Activated CD4-positive, alpha-beta T cell treated with anti-CD3 and anti-CD28 coated beads for 24 hours (primary cell): Measurements from ENCODE around the gene WEE2.

Source experiments
- DNase-seq, 2 donors: peaks; one replicate each; pipeline ENCODE4 v3.0.0-alpha.2; 2020; ENCODE audit warnings: low read depth in 2 of 2

The WEE2 gene

DNA sequence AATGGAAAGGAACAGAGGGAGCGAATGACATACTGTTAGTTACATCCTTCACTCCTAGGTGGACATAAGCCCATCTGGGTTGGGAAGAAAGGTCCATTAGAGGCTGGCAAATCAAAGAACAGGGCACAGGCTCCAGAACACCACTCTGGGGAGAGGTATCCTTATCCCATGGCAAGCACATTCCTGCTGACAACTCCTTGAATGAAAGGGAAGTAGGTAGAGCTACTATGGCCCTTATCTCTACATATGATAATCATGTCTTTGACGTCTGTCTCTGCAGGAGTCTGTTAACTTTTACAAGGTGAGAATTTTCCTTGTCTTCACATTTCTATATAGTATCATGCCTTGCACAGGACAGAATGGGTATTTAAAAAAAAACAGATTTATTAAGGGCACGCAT lies 16.6 kb upstream of the WEE2 start:
- no peak for DNase-seq

DNA sequence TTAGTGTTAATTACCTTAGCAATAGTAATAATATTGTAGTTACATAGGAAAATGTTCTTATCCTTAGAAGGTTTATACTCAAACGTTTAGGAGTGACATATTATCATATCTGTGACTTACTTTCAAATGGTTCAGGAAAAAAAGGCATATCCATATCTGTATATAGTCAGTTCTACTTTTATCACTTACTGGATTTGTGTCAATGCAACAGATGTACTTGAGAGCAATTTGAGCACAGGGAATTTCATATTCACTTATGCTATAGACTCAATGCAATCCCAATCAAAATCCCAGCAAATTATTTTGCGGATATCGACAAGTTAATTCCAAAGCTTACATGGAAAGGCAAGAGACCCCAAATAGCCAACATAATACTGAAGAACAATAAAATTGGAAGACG lies 16.2 kb upstream of the WEE2 start:
- DNase-seq, result no peak

DNA sequence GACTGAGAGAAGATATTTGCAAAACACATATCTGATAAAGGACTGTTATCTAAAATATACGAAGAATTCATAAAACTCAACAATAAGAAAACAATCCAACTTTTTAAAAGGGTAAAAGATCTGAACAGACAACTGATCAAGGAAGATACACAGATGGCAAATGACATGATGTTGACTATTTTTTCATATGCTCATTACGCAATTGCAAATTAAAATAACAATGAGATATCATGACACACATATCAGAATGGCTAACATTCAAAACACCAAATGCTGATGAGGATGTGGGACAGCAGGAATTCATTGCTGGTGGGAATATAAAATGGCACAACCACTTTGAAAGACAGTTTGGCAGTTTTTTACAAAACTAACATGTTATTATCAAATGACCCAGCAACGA lies 15.1 kb upstream of the WEE2 start:
- no peak for DNase-seq

DNA sequence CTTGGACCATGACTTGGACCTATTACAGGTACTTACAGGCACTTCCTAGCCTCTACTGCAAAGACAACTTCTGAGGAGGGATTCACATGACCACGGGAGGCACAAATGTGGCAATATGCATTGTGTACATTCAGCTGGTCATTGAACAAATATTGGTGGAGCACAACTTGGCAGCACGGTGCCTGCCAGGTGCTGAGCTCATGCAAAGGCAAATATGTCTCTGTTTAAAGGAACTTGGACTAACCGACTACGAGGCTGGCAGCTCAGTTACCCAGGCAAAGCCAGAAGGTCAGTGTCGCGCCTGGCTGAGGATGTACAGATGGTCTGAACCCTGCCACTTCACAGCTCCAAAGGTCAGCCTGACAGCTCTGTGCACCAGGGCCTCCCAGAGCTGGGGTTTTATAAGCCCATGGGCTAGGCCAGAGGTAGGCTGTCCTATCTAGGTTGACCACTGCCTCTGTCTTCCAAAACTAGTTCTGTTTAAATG lies 12.3 kb upstream of the WEE2 start:
- DNase-seq, result no peak

DNA sequence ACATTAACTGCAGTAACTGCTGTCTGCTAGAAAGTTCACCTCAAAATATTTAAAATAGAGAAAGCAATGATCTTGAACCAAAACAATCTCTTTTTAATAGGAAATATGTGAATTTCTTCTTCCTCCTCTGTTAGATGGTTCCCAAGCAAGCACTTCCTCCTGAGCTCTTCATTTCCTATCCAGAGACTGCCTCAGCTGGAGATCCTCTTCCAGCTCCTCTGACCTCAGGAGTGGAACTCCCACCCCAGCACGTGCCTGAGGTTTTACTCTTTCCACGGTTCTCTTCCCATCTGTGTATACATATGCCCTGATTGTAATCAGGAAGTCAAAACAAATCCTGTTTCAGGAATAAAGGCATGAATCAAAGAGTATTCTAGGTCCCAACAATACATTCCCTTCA lies 11.8 kb upstream of the WEE2 start:
- DNase-seq, result no peak

DNA sequence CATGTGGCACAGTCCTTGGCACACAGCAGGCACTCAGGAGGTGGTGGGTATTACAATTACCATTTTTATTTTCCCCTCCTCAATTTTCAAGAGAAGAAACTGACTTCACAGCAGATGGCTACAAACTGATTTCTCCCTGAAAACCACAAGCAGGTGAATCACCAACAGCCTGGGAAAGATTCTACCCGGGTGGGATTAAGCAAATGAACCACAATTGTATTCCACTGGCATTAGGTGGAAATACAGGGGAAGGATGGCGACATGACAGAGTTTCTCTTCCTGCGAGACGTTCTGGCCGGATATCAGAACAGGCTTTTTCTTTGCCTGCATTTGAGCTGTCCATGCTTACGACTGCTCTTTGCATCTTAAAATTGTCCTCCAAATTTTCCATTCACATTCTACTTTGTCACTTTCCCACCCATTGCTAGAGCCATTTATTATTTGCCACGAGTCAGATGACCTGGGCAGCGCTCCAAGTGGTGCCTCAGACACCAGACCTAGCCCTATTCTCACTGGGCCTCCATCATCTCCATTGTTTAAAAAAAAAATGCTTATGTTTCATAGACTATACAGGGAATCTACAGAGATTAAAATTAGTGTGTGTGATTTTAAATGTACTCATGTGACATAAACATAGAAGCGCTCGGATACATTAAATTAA lies 10.8 kb upstream of the WEE2 start:
- no peak for DNase-seq

DNA sequence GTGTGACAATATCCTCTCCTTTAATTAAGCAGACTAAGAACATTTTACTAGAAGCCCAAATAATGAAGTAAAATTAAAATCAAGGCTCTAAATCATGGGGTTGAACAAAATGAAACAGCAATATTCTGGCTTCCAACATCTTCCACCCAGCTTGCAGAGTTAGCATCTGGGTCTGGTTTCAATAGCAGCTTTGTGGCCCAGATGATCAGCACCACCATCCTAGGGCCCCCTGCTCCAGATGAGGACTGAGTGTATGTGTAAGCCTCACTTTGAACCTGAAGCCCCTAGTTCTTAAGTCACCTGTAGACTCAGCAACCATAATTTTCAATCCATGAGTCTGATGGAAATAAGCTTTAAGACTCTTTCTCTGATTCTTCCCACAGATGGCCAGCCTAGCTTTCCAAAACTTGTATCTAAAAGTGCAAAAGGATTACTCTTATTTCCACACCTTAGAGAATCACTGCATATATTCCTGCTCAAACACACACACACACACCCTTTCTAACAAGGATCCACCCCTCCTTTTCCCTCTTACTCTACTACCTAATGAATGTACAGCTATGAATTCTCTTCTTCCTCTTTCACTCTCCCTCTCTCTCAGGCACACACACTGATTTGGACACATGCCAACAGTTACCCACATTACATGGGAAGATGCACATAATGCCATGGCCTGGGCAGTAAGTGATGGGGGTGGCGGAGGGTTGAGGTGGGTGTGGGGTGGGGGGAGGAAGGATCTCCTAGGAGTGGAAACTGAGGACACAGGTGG lies 9.7 kb upstream of the WEE2 start:
- no peak for DNase-seq

DNA sequence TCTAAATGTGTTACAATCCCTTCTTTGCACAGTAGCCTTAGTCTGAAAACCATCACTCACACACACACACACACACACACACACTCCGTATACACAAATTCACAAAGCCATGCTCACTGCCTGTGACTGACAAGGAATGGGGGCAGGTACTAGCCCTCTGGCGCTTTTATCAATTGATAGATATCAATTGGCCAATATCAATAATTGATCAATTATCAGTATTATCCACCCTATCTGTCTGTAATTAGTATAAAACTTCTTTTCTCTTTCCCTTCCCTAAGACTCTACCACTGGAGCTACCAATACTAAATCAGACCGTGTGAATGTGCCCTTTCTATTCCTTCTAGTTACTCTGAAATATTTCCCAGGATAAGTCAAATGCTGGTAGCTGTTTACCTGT lies 8.3 kb upstream of the WEE2 start:
- no peak for DNase-seq

DNA sequence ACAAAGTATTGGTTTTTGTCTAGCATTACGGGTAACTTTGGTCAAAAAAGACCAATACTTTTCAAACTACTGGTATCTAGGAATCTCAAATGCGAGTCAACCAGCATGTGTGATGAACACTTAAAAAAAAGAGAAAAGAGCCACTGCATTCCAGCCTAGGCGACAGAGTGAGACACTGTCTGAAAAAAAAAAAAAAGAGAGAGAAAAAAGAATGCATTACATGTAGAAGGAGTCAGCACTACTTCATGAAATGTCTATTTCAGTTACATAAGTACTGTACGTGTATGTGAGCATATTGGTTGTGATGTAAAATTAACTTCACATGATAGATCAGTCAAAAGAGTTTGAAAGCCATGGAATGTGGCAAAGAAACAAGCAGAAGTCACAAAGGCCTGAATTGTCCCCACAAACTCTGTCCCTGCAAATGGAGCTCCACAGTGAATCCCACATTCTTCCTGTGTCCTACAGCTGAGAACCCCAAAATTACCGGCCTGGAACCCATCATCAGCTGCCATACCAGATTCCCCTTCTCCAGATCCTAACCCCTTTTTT lies 7.8 kb upstream of the WEE2 start:
- no peak for DNase-seq

DNA sequence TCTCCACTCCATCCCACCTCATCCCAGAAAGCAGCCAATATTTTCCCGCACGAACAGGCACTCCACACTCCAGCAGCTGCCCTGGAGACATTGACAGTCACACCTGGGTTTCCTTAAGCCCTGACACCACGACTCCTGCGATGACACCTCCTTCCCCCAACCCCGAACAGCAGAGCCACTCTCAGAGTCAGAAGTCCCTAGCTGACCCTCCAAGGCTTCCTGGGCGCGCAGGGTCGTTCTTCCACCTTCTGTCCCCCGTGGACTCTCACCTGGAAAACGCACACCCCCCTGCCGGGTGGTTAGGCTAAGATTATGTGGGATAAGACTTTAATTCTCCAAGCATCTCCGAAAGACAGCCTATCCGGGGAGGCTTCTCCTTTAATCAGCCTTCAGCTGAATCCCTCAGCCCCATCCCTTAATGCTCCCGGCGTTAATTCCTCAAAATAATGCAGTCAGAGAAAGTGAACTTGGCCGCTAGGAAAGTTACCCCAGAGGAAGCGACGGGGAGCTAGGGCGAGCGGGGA lies 7.2 kb upstream of the WEE2 start:
- DNase-seq, result no peak

DNA sequence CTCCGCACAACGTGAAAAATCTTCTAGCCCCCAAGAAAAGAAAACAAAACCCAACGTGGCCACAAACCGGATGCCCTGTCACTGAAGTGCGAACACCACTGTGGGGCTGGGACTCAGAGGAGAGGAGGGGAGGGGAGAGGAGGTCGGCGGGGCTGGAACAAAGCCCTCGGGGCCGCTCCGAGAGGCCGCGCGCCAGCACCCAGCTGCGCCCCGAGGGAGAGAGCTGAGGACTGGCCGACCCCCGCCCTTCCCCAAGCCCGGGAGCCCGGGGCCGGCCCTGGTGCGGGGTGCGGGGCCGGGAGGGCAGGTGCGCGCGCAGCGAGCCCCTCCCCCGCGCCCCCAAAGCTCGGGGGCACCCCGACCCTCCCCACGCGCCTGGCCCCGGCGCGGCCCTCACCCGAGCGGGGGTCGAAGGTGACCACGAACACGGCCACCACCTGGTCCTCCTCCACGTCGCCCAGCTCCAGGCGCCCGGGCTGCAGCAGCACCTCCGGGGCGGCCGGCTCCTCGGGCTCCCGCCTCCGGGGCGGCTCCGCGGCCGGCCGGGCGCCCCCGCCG lies 6.6 kb upstream of the WEE2 start:
- peak; percentile 29 to 40 for DNase-seq

DNA sequence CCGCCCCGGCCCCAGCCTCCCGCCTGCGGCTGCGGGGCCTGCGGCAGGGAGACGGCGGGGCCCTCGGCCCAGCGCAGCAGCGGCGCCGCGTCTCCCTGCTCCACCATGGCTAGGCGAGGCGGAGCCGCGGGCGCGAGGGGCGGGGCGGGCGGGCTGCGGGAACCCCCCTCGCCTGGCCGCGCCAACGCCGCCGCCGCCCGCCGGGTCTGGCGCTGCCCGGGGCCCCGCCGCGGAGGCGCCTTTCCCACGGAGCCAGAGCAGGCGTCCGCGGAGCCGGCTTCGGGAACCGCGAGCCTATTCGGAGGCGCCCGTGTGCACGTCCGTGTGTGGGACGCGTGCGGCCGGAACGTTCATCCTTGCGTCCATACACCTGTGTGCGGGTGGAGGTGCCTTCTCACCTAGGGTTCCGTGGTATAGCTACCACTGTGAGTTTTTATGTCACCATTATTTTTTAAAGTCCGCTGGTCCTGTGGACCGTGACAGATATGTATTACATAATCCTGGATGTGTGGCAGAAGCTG lies 6.0 kb upstream of the WEE2 start, which contains the start of gene DENND11:
Gene DENND11, minus strand, starts transcription at position 120 of the 521 bp plus-strand sequence. Its CDS starts 13 bp downstream, at position 107.
- peak; percentile 14 to 37 for DNase-seq

DNA sequence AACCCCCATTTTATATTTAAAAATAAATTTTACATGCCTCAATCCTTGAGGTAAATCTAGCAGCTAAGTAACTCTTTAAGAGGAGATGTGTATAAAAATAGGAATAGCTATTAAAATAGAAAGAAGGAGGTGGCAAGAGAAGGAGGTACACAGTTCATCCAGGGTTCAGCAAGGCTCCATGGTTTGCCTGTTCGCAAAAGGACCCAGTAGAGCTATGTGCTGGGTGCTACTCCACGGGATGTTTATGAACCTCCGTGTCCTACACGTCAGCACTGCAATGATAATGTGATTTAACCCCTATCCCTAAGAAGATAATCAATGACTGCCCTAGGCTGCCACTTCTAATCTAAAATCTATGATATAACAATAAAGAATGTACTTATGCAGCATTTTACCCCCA lies 5.3 kb upstream of the WEE2 start:
- DNase-seq, result no peak

DNA sequence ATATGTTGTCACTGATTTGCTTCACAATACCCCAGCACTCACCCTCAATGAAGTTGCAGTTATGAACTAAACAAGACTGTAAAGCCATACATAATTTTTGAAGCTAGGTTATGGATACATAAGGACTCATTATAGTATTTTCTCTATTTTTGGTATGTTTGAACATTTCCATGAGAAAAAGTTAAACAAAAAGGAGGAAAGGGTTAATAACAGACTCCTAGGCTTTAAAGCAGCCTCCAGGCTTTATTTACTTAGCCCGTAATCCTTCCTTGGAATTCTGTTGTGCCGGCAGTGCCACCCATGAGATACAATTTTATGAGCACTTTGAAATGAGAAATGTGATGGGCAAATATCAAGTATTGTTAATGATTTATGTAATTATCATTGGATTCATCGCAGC lies 4.0 kb upstream of the WEE2 start:
- no peak for DNase-seq

DNA sequence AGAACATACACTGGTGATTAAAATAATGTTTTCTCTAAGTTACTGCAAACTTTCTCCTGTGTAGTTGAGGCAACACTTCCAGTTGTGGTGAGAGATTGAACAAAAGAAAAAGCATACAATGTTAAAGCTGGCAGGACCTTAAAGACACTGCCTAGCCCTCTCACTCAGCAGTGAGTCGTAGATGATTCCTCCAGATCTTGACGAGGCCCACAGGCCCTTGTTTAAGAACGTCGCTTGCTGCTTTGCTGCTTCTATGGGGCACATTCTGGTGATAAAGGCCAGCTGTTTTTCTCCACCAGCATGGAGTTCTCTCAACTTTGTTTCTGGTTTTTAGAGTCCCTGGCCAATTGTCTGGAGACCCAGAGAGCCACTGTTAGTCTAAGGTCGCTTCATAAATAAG lies 3.4 kb upstream of the WEE2 start:
- DNase-seq, result no peak

DNA sequence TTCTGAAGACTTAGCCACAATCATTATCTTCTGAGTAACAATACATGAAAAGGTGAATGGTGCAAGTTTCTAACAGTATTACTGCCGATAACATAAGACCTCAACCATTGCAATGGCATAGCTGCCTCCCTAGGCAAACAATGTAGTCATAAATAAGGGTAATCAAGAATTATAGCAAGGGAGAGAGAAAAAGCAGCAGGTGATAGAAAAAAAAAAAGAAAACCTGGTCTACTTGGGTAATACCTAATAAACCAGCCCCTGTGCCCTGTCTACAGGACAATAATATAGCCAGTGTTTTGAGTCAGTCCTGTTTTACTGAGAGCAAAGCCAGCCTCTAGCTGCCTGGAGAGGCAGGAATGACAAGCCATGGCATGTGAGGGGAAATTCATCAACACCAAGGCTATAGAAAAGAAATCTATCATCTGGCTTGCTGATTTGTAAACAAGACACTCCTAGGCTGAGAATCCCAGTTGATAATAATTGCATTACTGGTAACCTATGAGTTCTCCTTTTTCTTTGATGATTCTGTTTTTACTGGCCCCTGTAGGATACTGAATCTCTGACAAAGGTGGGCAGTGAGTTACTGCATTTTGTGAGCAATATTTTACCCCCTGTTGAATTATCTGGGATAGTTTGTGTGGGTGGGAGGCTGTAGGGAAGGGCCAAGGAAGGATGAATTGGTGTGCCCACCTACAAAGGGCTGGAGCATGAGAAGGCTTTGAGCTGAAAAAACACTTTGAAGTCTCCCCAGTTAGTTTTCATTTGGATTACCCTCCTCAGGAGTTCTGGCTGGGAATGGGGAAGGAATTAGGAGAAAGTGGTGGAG lies 1.7 kb upstream of the WEE2 start:
- no peak for DNase-seq

DNA sequence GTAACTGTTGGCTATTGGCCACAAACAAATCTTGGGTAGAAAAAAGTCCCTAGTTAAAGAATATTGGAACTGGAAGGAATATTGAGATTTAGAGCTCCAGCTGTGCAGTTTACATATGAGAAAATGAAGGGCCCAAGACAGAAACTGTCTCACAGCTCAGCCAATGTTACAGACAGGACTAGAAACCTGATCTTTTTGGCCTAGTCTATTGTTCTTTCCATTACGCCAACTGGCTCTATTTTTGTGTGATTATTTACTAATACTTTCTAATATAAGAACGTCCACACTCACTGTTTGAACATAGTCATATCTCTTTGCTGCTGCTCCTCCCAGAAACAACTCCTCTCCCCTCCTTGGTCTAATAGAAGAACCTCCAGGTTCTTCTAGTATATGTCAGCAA lies 1.2 kb downstream of the WEE2 start:
- no peak for DNase-seq

DNA sequence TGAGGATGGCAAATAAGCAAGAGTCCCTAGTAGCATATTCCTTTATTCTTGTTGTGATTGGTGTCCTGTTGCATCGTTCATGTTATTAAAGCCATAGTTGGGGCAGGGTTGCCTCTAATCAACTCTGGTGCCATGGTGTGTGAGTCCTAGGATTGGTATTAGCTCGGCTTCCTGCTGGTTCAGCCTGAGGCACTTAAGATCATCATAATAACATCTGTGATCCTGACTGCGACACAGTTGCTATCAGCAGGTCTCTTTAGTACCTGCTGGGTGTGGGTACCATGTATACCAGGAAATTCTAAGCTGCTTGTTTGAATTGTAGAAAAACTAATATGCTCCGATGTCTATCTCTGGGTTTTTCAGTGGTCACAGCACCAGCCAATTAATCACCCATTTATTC lies 1.6 kb downstream of the WEE2 start:
- DNase-seq, result no peak

DNA sequence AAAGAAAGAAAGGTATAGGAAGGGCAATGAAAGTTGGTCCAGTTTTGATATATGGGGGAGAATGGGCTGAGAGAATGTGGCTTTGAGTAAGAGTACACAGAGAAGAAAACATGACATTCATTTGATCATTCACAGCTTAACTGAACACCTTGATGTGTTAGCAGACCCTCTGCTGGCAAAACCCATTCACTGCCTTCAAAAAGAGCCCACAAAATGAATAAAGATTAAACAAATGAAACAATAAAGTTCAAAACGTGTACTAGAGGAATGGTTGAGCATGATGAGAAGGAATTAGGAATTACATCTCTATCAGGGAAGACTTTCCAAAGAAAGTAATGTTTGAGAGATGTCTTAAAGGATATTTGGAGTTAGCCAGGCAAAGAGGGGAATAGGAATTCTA lies 2.1 kb downstream of the WEE2 start:
- no peak for DNase-seq

DNA sequence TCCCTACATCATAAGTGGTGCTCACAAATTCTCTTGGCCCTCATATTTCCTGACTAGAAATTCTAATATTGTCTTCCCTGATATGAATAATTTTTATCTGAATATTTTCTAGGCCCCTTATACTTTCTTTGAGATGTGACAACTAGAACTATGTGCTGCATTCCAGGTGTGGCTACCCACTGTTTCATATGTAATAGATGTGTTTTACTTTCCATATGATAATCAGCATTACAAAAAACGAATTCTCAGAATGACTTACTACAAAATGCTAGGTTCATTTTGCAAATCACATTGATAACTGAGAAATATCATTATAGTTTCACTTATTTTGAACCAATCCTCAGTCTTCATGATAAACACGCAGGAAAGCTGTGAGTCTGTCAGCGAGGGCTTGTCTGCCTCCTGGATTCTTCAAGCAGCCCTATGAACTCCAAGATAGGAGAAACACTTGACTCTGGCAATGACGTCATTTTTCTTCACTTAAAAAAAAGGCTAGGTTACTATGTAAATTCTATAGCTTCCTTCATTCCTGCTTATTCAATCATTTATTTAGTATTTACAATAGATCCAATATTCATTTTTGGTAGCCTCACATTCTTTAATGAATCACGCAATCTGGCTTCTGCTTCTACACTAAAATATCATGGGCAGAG lies 4.6 kb downstream of the WEE2 start:
- no peak for DNase-seq

DNA sequence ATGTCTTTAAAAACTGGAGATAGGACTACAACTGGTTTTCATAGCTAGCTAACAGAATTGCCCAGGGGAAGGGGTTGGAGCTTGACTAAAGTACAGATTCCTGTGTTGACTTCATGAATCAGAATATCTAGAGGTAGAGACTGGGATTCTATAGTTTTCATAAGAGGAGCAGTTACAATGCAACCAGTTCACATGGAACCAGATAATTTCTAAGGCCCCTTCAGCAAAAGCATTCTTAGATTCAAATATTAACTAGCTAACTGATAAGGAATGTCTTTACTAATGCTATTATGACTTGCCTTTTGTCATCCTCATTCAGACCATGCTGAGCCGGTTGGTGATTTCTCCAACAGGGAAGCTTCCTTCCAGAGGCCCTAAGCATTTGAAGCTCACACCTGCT lies 5.7 kb downstream of the WEE2 start:
- no peak for DNase-seq
